Measurements from ENCODE around the gene WDR86. TPM values are rescaled to one million over a fixed set of nuclear protein-coding genes. Genes with fewer than 3 reads are reported as not detected.

Gene WDR86
- total and polyA plus RNA-seq, 2 experiments from 2014 or later = not detected

GRCh38 chr7:151444632-151445031, 34.8 kb upstream of the WDR86 start:
- in situ Hi-C loops (cut with MboI) = loop anchor here (5.0 kb wide), 1 partner anchor 77 kb away; no protein-coding TSS in a partner anchor
- no peak for TF ChIP-seq EZH2 (IDR thresholded peaks at IDR 0.05; ENCODE audit: insufficient read depth, poor library complexity, severe bottlenecking)
- no peak for TF ChIP-seq EZH2phosphoT487 (IDR thresholded peaks at IDR 0.05; ENCODE audit: insufficient read depth, low read depth)
- H3K4me2 ChIP-seq (ENCODE audit: unreplicated experiment) = no peak overlapping the region
- H3K4me1 ChIP-seq (ENCODE audit: insufficient read depth) = peaks cover 4% of the 10 kb centered on the region
- DNase-seq = no peak
- no peaks in the 10 kb centered on the region for H4K20me1 ChIP-seq (ENCODE audit: insufficient read depth)
- H3K4me3 ChIP-seq = no peak overlapping the region
- H3K9me2 ChIP-seq (ENCODE audit: insufficient read depth) = no peaks in the 10 kb centered on the region
- H3K9me3 ChIP-seq (ENCODE audit: low read depth) = no peaks in the 10 kb centered on the region
- H2AFZ ChIP-seq = no peak overlapping the region
- peaks cover 6% of the 10 kb centered on the region; the same call in 1 of the 2 replicates for H3F3A ChIP-seq (ENCODE audit: insufficient read depth)
- H3K79me2 ChIP-seq (ENCODE audit: insufficient read depth) = no peaks in the 10 kb centered on the region
- no peaks in the 10 kb centered on the region for H3K27me3 ChIP-seq (replicated peaks; ENCODE audit: insufficient read depth)
- no peak overlapping the region for H3K9ac ChIP-seq
- 83 to 89% methylated on average over 1 of the region's 1 CpG for WGBS, 2 experiments (ENCODE audit: low coverage in 1 of 2, low lambda C conversion rate in 2 of 2, missing lambda C conversion rate in 2 of 2)
- H3K27ac ChIP-seq = no peak overlapping the region
- no peaks in the 10 kb centered on the region for H3K36me3 ChIP-seq (ENCODE audit: low read depth)

GRCh38 chr7:151442776-151443496, 33.1 kb upstream of the WDR86 start:
- Histone ChIP-seq H3K27ac (no peak overlapping the region), H3K4me2 (ENCODE audit: unreplicated experiment) (no peak overlapping the region), H3K4me3 (no peak overlapping the region), H3K36me3 (ENCODE audit: low read depth) (no peaks in the 10 kb centered on the region), H3K27me3 (replicated peaks; ENCODE audit: insufficient read depth) (0 out of 2 replicates have a peak, but pooled peaks cover 5% of the 10 kb centered on the region), H3F3A (ENCODE audit: insufficient read depth) (peaks cover 6% of the 10 kb centered on the region; the same call in 1 of the 2 replicates), H3K9ac (no peak overlapping the region), H3K4me1 (ENCODE audit: insufficient read depth) (peaks cover 4% of the 10 kb centered on the region), H2AFZ (no peak overlapping the region), H3K9me3 (ENCODE audit: low read depth) (no peaks in the 10 kb centered on the region), H3K79me2 (ENCODE audit: insufficient read depth) (no peaks in the 10 kb centered on the region), H4K20me1 (ENCODE audit: insufficient read depth) (no peaks in the 10 kb centered on the region), H3K9me2 (ENCODE audit: insufficient read depth) (no peaks in the 10 kb centered on the region)
- WGBS, 2 experiments (ENCODE audit: low coverage in 1 of 2, low lambda C conversion rate in 2 of 2, missing lambda C conversion rate in 2 of 2) = 91 to 93% methylated on average over 10 of the region's 10 CpGs
- no peak for DNase-seq
- TF ChIP-seq EZH2phosphoT487 (IDR thresholded peaks at IDR 0.05; ENCODE audit: insufficient read depth, low read depth) = no peak
- no peak for TF ChIP-seq EZH2 (IDR thresholded peaks at IDR 0.05; ENCODE audit: insufficient read depth, poor library complexity, severe bottlenecking)
- in situ Hi-C loops (cut with MboI) = no loop called here

GRCh38 chr7:151440799-151441445, 31.1 kb upstream of the WDR86 start:
- Histone ChIP-seq H3K9ac (no peak overlapping the region), H3K4me1 (ENCODE audit: insufficient read depth) (peaks cover 4% of the 10 kb centered on the region), H3F3A (ENCODE audit: insufficient read depth) (peaks cover 6% of the 10 kb centered on the region; the same call in 1 of the 2 replicates), H3K27ac (no peak overlapping the region), H3K9me2 (ENCODE audit: insufficient read depth) (no peaks in the 10 kb centered on the region), H3K79me2 (ENCODE audit: insufficient read depth) (no peaks in the 10 kb centered on the region), H3K4me3 (no peak overlapping the region), H3K4me2 (ENCODE audit: unreplicated experiment) (peak overlapping the region; percentile 48), H2AFZ (no peak overlapping the region), H4K20me1 (ENCODE audit: insufficient read depth) (no peaks in the 10 kb centered on the region), H3K9me3 (ENCODE audit: low read depth) (no peaks in the 10 kb centered on the region), H3K27me3 (replicated peaks; ENCODE audit: insufficient read depth) (0 out of 2 replicates have a peak, but pooled peaks cover 5% of the 10 kb centered on the region), H3K36me3 (ENCODE audit: low read depth) (no peaks in the 10 kb centered on the region)
- in situ Hi-C loops (cut with MboI) = no loop called here
- TF ChIP-seq EZH2phosphoT487 (IDR thresholded peaks at IDR 0.05; ENCODE audit: insufficient read depth, low read depth) (no peak), EZH2 (IDR thresholded peaks at IDR 0.05; ENCODE audit: insufficient read depth, poor library complexity, severe bottlenecking) (no peak)
- 16 to 21% methylated on average over 10 of the region's 10 CpGs for WGBS, 2 experiments (ENCODE audit: low coverage in 1 of 2, low lambda C conversion rate in 2 of 2, missing lambda C conversion rate in 2 of 2)
- DNase-seq = peak; percentile 14

GRCh38 chr7:151439855-151440798, 30.3 kb upstream of the WDR86 start, which contains the start of gene CRYGN:
Gene CRYGN, minus strand, starts transcription at chr7:151440141. Its CDS starts 224 bp downstream, at chr7:151439917.
- no peaks in the 10 kb centered on the region for H3K9me3 ChIP-seq (ENCODE audit: low read depth)
- H3K36me3 ChIP-seq (ENCODE audit: low read depth) = no peaks in the 10 kb centered on the region
- no peak within 1 kb of the TSS; the same call in 1 of the 2 replicates for H3K4me3 ChIP-seq
- H3K9me2 ChIP-seq (ENCODE audit: insufficient read depth) = no peaks in the 10 kb centered on the region
- 16 to 18% methylated on average over 37 to 51 of the region's 51 CpGs for WGBS, 2 experiments (ENCODE audit: low coverage in 1 of 2, low lambda C conversion rate in 2 of 2, missing lambda C conversion rate in 2 of 2)
- peak; percentile 23 for DNase-seq
- H3K4me2 ChIP-seq (ENCODE audit: unreplicated experiment) = peak within 1 kb of the TSS; percentile 52
- in situ Hi-C loops (cut with MboI) = no loop called here
- no peaks in the 10 kb centered on the region for H4K20me1 ChIP-seq (ENCODE audit: insufficient read depth)
- peaks cover 4% of the 10 kb centered on the region for H3K4me1 ChIP-seq (ENCODE audit: insufficient read depth)
- 0 out of 2 replicates have a peak, but pooled peaks cover 5% of the 10 kb centered on the region for H3K27me3 ChIP-seq (replicated peaks; ENCODE audit: insufficient read depth)
- peaks cover 6% of the 10 kb centered on the region; the same call in 1 of the 2 replicates for H3F3A ChIP-seq (ENCODE audit: insufficient read depth)
- no peak for TF ChIP-seq EZH2phosphoT487 (IDR thresholded peaks at IDR 0.05; ENCODE audit: insufficient read depth, low read depth)
- no peak for TF ChIP-seq EZH2 (IDR thresholded peaks at IDR 0.05; ENCODE audit: insufficient read depth, poor library complexity, severe bottlenecking)
- no peaks in the 10 kb centered on the region for H3K79me2 ChIP-seq (ENCODE audit: insufficient read depth)
- no peak within 1 kb of the TSS for H3K9ac ChIP-seq
- 0 out of 2 replicates have a peak within 1 kb of the TSS, but pooled peaks have one; percentile 7 for H2AFZ ChIP-seq
- H3K27ac ChIP-seq = no peak within 1 kb of the TSS
